Upper lobe of left lung (tissue), 6 donors: ENCODE results near the gene FAM185A. TPM values are rescaled to one million over a fixed set of nuclear protein-coding genes. Genes with fewer than 3 reads are reported as not detected.

Experiments
- ATAC-seq, 2 donors: fragments of 200-7000 bp; cut with Tn5 transposase; one replicate each; pipeline ENCODE4 v1.9.1; 2022; ENCODE audit warnings: mild to moderate bottlenecking in 2 of 2, moderate library complexity in 2 of 2; ENCODE audit not compliant: low FRiP score in 2 of 2
- DNase-seq, 2 donors: peaks; one replicate each; pipeline ENCODE4 v3.0.0-alpha.2; 2019 to 2020
- H3K27ac ChIP-seq, 4 donors: fragments of 200-600 bp; sonication (generic); one replicate each; pipeline ENCODE4 v1.5.1; 2016 to 2019
- H3K27me3 ChIP-seq, 4 donors: fragments of 200-600 bp; sonication (generic); one replicate each; pipeline ENCODE4 v1.5.1; 2017 to 2019
- H3K36me3 ChIP-seq, 4 donors: fragments of 200-600 bp; sonication (generic); one replicate each; pipeline ENCODE4 v1.5.1; 2016 to 2019
- H3K4me1 ChIP-seq, 4 donors: fragments of 200-600 bp; sonication (generic); one replicate each; pipeline ENCODE4 v1.5.1; 2018 to 2019
- H3K4me3 ChIP-seq, 4 donors: fragments of 200-600 bp; sonication (generic); one replicate each; pipeline ENCODE4 v1.5.1; 2017 to 2019; ENCODE audit warnings: mild to moderate bottlenecking in 2 of 4, moderate library complexity in 1 of 4
- H3K9me3 ChIP-seq, 4 donors: fragments of 200-600 bp; sonication (generic); one replicate each; pipeline ENCODE4 v1.5.1; 2018 to 2019
- CTCF ChIP-seq, 6 experiments: fragments of 450-650 bp in 4 of 6; fragments of 200-600 bp in 2 of 6; sonication (generic) in 2 of 6; IDR thresholded peaks; one replicate each; pipeline ENCODE4 v1.5.1; 2016 to 2019; ENCODE audit warnings: antibody characterized with exemption in 6 of 6
- EP300 ChIP-seq, 4 donors: sonication (generic); formaldehyde crosslinking; IDR thresholded peaks; one replicate each; pipeline ENCODE4 v1.5.1; 2017; ENCODE audit warnings: antibody characterized with exemption in 4 of 4, control low read depth in 2 of 4
- POLR2A ChIP-seq, 4 donors: fragments of 450-650 bp; IDR thresholded peaks; one replicate each; pipeline ENCODE4 v1.5.1; 2016 to 2017; ENCODE audit warnings: antibody characterized with exemption in 4 of 4, mild to moderate bottlenecking in 2 of 4
- POLR2AphosphoS5 ChIP-seq, 2 donors: sonication (generic); formaldehyde crosslinking; IDR thresholded peaks; one replicate each; pipeline ENCODE4 v1.5.1; 2017; ENCODE audit warnings: antibody characterized with exemption in 2 of 2
- WGBS, 2 donors: methylation state at CpG; one replicate each; pipeline ENCODE4 v1.1.5; 2017 to 2018; 5-methylcytosine and 5-hydroxymethylcytosine counted together
- total RNA-seq, 6 donors: library from RNA; depleted of rRNA in 4 of 6; stranded (reverse); fragments of >200 nt in 4 of 6; gene quantifications; one replicate each; pipeline versions ENCODE4 v1.1.0 to v1.2.1, GENCODE V29; 2016 to 2021
- donor health status: DM: no; HTN: no; CAD: no; lungs with moderate emphysema.
- donor health status: DM: no; HTN: yes; CAD: no; lungs with severe emphysema.

FAM185A gene
- total RNA-seq, 6 donors from 2014 or later, result 6.2 to 55.5 (median 13.5) TPM

- TF ChIP-seq POLR2AphosphoS5 (IDR thresholded peaks at IDR 0.05) (no peak), CTCF (IDR thresholded peaks at IDR 0.05) (no peak), EP300 (IDR thresholded peaks at IDR 0.05) (no peak), POLR2A (IDR thresholded peaks at IDR 0.05) (no peak)
- ATAC-seq, result no peak
- 72 to 90% methylated on average over 2 to 3 of the region's 3 CpGs for WGBS, 2 donors
Observed at GRCh38 chr7:102829075-102829474, 80.3 kb downstream of the FAM185A start.

GRCh38 chr7:102830197-102830596 is 81.4 kb downstream of the FAM185A start:
- ATAC-seq (no peak), DNase-seq (no peak)
- TF ChIP-seq POLR2AphosphoS5 (IDR thresholded peaks at IDR 0.05) (no peak), CTCF (IDR thresholded peaks at IDR 0.05) (no peak), POLR2A (IDR thresholded peaks at IDR 0.05) (no peak), EP300 (IDR thresholded peaks at IDR 0.05) (no peak)

More at GRCh38 chr7:102829075-102829474, 80.3 kb downstream of the FAM185A start:
- Histone ChIP-seq H3K36me3 (peaks cover 0 to 17% (median 6%) of the 10 kb centered on the region in 4 donors), H3K9me3 (no peaks in the 10 kb centered on the region), H3K27ac (no peak overlapping the region), H3K27me3 (no peaks in the 10 kb centered on the region), H3K4me1 (no peaks in the 10 kb centered on the region), H3K4me3 (no peak overlapping the region)
- DNase-seq, result no peak

GRCh38 chr7:102832674-102833073 is 83.9 kb downstream of the FAM185A start:
- H3K9me3 ChIP-seq, result no peaks in the 10 kb centered on the region
- H3K36me3 ChIP-seq, result peaks cover 0 to 10% (median 4%) of the 10 kb centered on the region in 4 donors
- no peak for ATAC-seq
- no peak for DNase-seq
- H3K4me1 ChIP-seq, result no peaks in the 10 kb centered on the region
- TF ChIP-seq POLR2AphosphoS5 (IDR thresholded peaks at IDR 0.05), result no peak
- no peak for TF ChIP-seq CTCF (IDR thresholded peaks at IDR 0.05)
- no peak for TF ChIP-seq POLR2A (IDR thresholded peaks at IDR 0.05)
- no peak for TF ChIP-seq EP300 (IDR thresholded peaks at IDR 0.05)
- WGBS, 2 donors, result 79 to 87% methylated on average over 1 of the region's 1 CpG
- H3K27me3 ChIP-seq, result no peaks in the 10 kb centered on the region
- H3K4me3 ChIP-seq, result no peak overlapping the region
- H3K27ac ChIP-seq, result no peak overlapping the region

More at GRCh38 chr7:102830197-102830596, 81.4 kb downstream of the FAM185A start:
- no peaks in the 10 kb centered on the region for H3K4me1 ChIP-seq
- H3K27me3 ChIP-seq, result no peaks in the 10 kb centered on the region
- WGBS, 2 donors, result 97 to 100% methylated on average over 2 of the region's 2 CpGs
- H3K9me3 ChIP-seq, result no peaks in the 10 kb centered on the region
- H3K27ac ChIP-seq, result no peak overlapping the region
- no peak overlapping the region for H3K4me3 ChIP-seq
- peaks cover 0 to 16% (median 6%) of the 10 kb centered on the region in 4 donors for H3K36me3 ChIP-seq

GRCh38 chr7:102833343-102833742 is 84.5 kb downstream of the FAM185A start:
- no peak for ATAC-seq
- H3K4me3 ChIP-seq, result no peak overlapping the region
- H3K27ac ChIP-seq, result no peak overlapping the region
- TF ChIP-seq POLR2AphosphoS5 (IDR thresholded peaks at IDR 0.05), result no peak
- TF ChIP-seq EP300 (IDR thresholded peaks at IDR 0.05), result no peak
- TF ChIP-seq POLR2A (IDR thresholded peaks at IDR 0.05), result no peak
- no peak for TF ChIP-seq CTCF (IDR thresholded peaks at IDR 0.05)
- H3K9me3 ChIP-seq, result no peaks in the 10 kb centered on the region
- 92 to 95% methylated on average over 5 of the region's 5 CpGs for WGBS, 2 donors
- no peaks in the 10 kb centered on the region for H3K4me1 ChIP-seq
- peaks cover 0 to 10% (median 4%) of the 10 kb centered on the region in 4 donors for H3K36me3 ChIP-seq
- no peak for DNase-seq
- no peaks in the 10 kb centered on the region for H3K27me3 ChIP-seq

- 87 to 92% methylated on average over 1 of the region's 1 CpG for WGBS, 2 donors
- TF ChIP-seq CTCF (IDR thresholded peaks at IDR 0.05) (no peak), POLR2A (IDR thresholded peaks at IDR 0.05) (no peak), EP300 (IDR thresholded peaks at IDR 0.05) (no peak), POLR2AphosphoS5 (IDR thresholded peaks at IDR 0.05) (no peak)
Observed at GRCh38 chr7:102834466-102834865, 85.7 kb downstream of the FAM185A start.

More at GRCh38 chr7:102834466-102834865, 85.7 kb downstream of the FAM185A start:
- Histone ChIP-seq H3K27ac (no peak overlapping the region), H3K4me3 (no peak overlapping the region), H3K9me3 (no peaks in the 10 kb centered on the region), H3K27me3 (no peaks in the 10 kb centered on the region), H3K36me3 (no peaks in the 10 kb centered on the region), H3K4me1 (no peaks in the 10 kb centered on the region)
- ATAC-seq (no peak), DNase-seq (no peak)
